ENCODE results near the gene ATR. TPM values are rescaled to one million over a fixed set of nuclear protein-coding genes. Genes with fewer than 3 reads are reported as not detected.

ATR gene
- total RNA-seq, 1 experiment from 2014 or later: 24.7 TPM

- Histone ChIP-seq H3K36me3 (ENCODE audit: control insufficient read depth in 1 of 2, insufficient read depth in 2 of 2, low read length in 2 of 2) (peaks cover 0 to 7% of the 10 kb centered on the region in 2 experiments; a peak in 1 of 4 replicates), H3K4me2 (ENCODE audit: low read length) (no peak overlapping the region), H3K27me3 (ENCODE audit: insufficient read depth, low read length) (no peaks in the 10 kb centered on the region), H3K9me3 (ENCODE audit: control insufficient read depth in 1 of 2, insufficient read depth in 1 of 2, low read depth in 1 of 2, low read length in 2 of 2) (no peaks in the 10 kb centered on the region), H3K79me2 (ENCODE audit: insufficient read depth, low read length) (peaks cover 25% of the 10 kb centered on the region), H3K9me2 (ENCODE audit: insufficient read depth) (no peaks in the 10 kb centered on the region), H3K4me1 (ENCODE audit: control insufficient read depth in 1 of 2, insufficient read depth in 2 of 2, low read length in 2 of 2) (peaks cover 9 to 18% of the 10 kb centered on the region in 2 experiments; a peak in 3 of 4 replicates), H3K9ac (ENCODE audit: low read length) (no peak overlapping the region), H2AFZ (ENCODE audit: low read depth, low read length, poor library complexity, severe bottlenecking) (no peak overlapping the region), H4K20me1 (ENCODE audit: insufficient read depth) (peaks cover 7% of the 10 kb centered on the region; the same call in 1 of the 2 replicates), H3K27ac (ENCODE audit: low read depth, low read length) (no peak overlapping the region), H3K4me3 (replicated peaks in 1 of 2; ENCODE audit: low read depth in 1 of 2, low read length in 2 of 2) (no peak overlapping the region)
- ChIA-PET POLR2A (no interaction called here), RAD21 (ENCODE audit: low non-redundant PET in 1 of 2, low total read pairs in 2 of 2, uncharacterized antibody in 2 of 2, unreplicated experiment in 2 of 2) (no interaction called here), CTCF (no interaction called here)
- BruUV-seq (replicated peaks): no TSS peak
- no peak for ATAC-seq
- no peak for DNase-seq (ENCODE audit: low read depth, low spot score)
- TF ChIP-seq EZH2phosphoT487 (IDR thresholded peaks at IDR 0.05; ENCODE audit: borderline replicate concordance): no peak
- no peak for TF ChIP-seq POLR2A (IDR thresholded peaks at IDR 0.05; ENCODE audit: borderline replicate concordance, extremely low read depth, insufficient read depth, insufficient read length)
- no peak for TF ChIP-seq CTCF (IDR thresholded peaks at IDR 0.05 in 2 of 3, conservative IDR thresholded peaks at IDR 0.05 in 1 of 3; ENCODE audit: borderline replicate concordance in 1 of 3, insufficient read depth in 1 of 3, low read depth in 2 of 3, low read length in 2 of 3)
- TF ChIP-seq EGR1 (IDR thresholded peaks at IDR 0.05; ENCODE audit: low read depth): no peak
- TF ChIP-seq POLR2AphosphoS5 (IDR thresholded peaks at IDR 0.05; ENCODE audit: low read depth, low read length): no peak
- TF ChIP-seq MAX (IDR thresholded peaks at IDR 0.05): no peak
- TF ChIP-seq JUND (IDR thresholded peaks at IDR 0.05): no peak
- TF ChIP-seq RAD21 (IDR thresholded peaks at IDR 0.05; ENCODE audit: low read depth): no peak
- no peak for TF ChIP-seq ZNF274 (IDR thresholded peaks at IDR 0.05; ENCODE audit: low read depth, low read length)
- TF ChIP-seq ATF3 (IDR thresholded peaks at IDR 0.05): no peak
- no peak for TF ChIP-seq ZFX (IDR thresholded peaks at IDR 0.05)
- no peak for TF ChIP-seq REST (IDR thresholded peaks at IDR 0.05; ENCODE audit: low read depth)
- no peak for TF ChIP-seq ELF1 (IDR thresholded peaks at IDR 0.05; ENCODE audit: borderline replicate concordance, low read depth)
- no peak for TF ChIP-seq EZH2 (IDR thresholded peaks at IDR 0.05)
- TF ChIP-seq CEBPB (IDR thresholded peaks at IDR 0.05; ENCODE audit: low read depth): no peak
- intact Hi-C loops (cut with micrococcal nuclease): no loop called here
Observed at GRCh38 chr3:142450189-142450588, 128.3 kb downstream of the ATR start.

All from HCT116 (cell line).